PFSK-1 (cell line): ENCODE measurements around the gene IFI27.

Experiments
- FOXP2 ChIP-seq: optimal IDR thresholded peaks from 2 replicates; pipeline ENCODE3; 2011; ENCODE audit warnings: borderline replicate concordance, control low read depth, inconsistent platforms; ENCODE audit not compliant: insufficient read depth; ENCODE audit errors: extremely low read length, extremely low read depth
- POLR2AphosphoS5 ChIP-seq: IDR thresholded peaks from 2 replicates; pipeline ENCODE4 v1.6.1; 2012; ENCODE audit warnings: low read depth, mild to moderate bottlenecking, control low read depth, low read length, moderate library complexity
- REST ChIP-seq, 2 experiments: IDR thresholded peaks; 2 replicates each; pipeline versions ENCODE4 v1.6.1 to v1.8.0; 2011 to 2012; ENCODE audit warnings: low read depth in 2 of 2, low read length in 2 of 2, control low read depth in 1 of 2, inconsistent platforms in 1 of 2, mild to moderate bottlenecking in 1 of 2, moderate library complexity in 1 of 2; ENCODE audit not compliant: insufficient read depth in 1 of 2
- SIN3A ChIP-seq: IDR thresholded peaks from 2 replicates; pipeline ENCODE4 v1.6.1; 2012; ENCODE audit warnings: mild to moderate bottlenecking, low read length, moderate library complexity, borderline replicate concordance; ENCODE audit not compliant: insufficient read depth
- TAF1 ChIP-seq: IDR thresholded peaks from 2 replicates; pipeline ENCODE4 v1.6.1; 2012; ENCODE audit warnings: low read length, control low read depth, borderline replicate concordance; ENCODE audit not compliant: insufficient read depth

GRCh38 chr14:94142247-94142646, 31.7 kb downstream of the IFI27 start:
- no peak for TF ChIP-seq REST (IDR thresholded peaks at IDR 0.05; ENCODE audit: insufficient read depth in 1 of 2, low read depth in 2 of 2, low read length in 2 of 2)
- no peak for TF ChIP-seq POLR2AphosphoS5
- TF ChIP-seq TAF1 = no peak
- TF ChIP-seq SIN3A = no peak
- no peak for TF ChIP-seq FOXP2
